K562 (cell line): ENCODE measurements around the gene AFDN. TPM values are rescaled to one million over a fixed set of nuclear protein-coding genes. Genes with fewer than 3 reads are reported as not detected.
A peak's percentile ranks its signal among the peaks of the same experiment; 100 is the strongest.

Experiments used
- EZH2 ChIP-seq: IDR thresholded peaks from 2 replicates; pipeline ENCODE4 v1.6.1; 2012; ENCODE audit warnings: low read depth, mild to moderate bottlenecking, inconsistent platforms, low read length, borderline replicate concordance
- FOXA3 ChIP-seq, 2 experiments: fragments of 450-650 bp in 1 of 2; sonication (generic) in 1 of 2; formaldehyde crosslinking; IDR thresholded peaks in 1 of 2; conservative IDR thresholded peaks in 1 of 2; 2 replicates each; pipeline versions ENCODE4 v1.4.0 to v1.8.0; 2020 to 2022; ENCODE audit warnings: mild to moderate bottlenecking in 2 of 2, missing genetic modification reagents in 1 of 2
- FOXP1 ChIP-seq: sonication (generic); formaldehyde crosslinking; IDR thresholded peaks from 2 replicates; pipeline ENCODE4 v1.8.0; 2022; ENCODE audit warnings: mild to moderate bottlenecking, missing genetic modification reagents
- GABPB2 ChIP-seq: fragments of 250-450 bp; sonication (Bioruptor Pico); conservative IDR thresholded peaks from 2 replicates; pipeline ENCODE4 v1.5.1; 2021; ENCODE audit warnings: mild to moderate bottlenecking
- GATAD2A ChIP-seq: fragments of 450-650 bp; IDR thresholded peaks from 2 replicates; pipeline ENCODE4 v1.6.1; 2017
- GATAD2B ChIP-seq: fragments of 450-650 bp; IDR thresholded peaks from 2 replicates; pipeline ENCODE4 v1.6.1; 2017; ENCODE audit warnings: mild to moderate bottlenecking, borderline replicate concordance
- KLF1 ChIP-seq: fragments of 450-650 bp; IDR thresholded peaks from 2 replicates; pipeline ENCODE4 v1.6.1; 2016; ENCODE audit warnings: missing genetic modification characterization, missing compliant biosample characterization
- MYBL2 ChIP-seq, 2 experiments: fragments of 450-650 bp in 1 of 2; sonication (generic) in 1 of 2; formaldehyde crosslinking in 1 of 2; IDR thresholded peaks; 2 replicates each; pipeline versions ENCODE4 v1.6.1 to v1.8.1; 2017 to 2022; ENCODE audit warnings: borderline replicate concordance in 1 of 2, inconsistent platforms in 1 of 2, low read depth in 1 of 2, mild to moderate bottlenecking in 1 of 2, missing genetic modification reagents in 1 of 2, moderate library complexity in 1 of 2
- NFIC ChIP-seq: fragments of 450-650 bp; IDR thresholded peaks from 2 replicates; pipeline ENCODE4 v1.6.1; 2017; ENCODE audit warnings: mild to moderate bottlenecking, inconsistent platforms
- NFRKB ChIP-seq: fragments of 450-650 bp; IDR thresholded peaks from 2 replicates; pipeline ENCODE4 v1.6.1; 2016; ENCODE audit warnings: low read depth
- NUFIP1 ChIP-seq: fragments of 450-650 bp; IDR thresholded peaks from 2 replicates; pipeline ENCODE4 v1.6.1; 2018; ENCODE audit not compliant: partially characterized antibody
- PHB2 ChIP-seq: fragments of 450-650 bp; IDR thresholded peaks from 2 replicates; pipeline ENCODE4 v1.6.1; 2017; ENCODE audit warnings: low read depth
- PRDM10 ChIP-seq: fragments of 450-650 bp; IDR thresholded peaks from 2 replicates; pipeline ENCODE4 v1.6.1; 2018; ENCODE audit not compliant: partially characterized antibody
- PTRF ChIP-seq: fragments of 450-650 bp; IDR thresholded peaks from 2 replicates; pipeline ENCODE4 v1.6.1; 2016; ENCODE audit warnings: mild to moderate bottlenecking, missing genetic modification characterization, missing compliant biosample characterization
- RBM14 ChIP-seq: fragments of 200-400 bp; formaldehyde crosslinking; IDR thresholded peaks from 2 replicates; pipeline ENCODE4 v1.6.1; 2018; ENCODE audit warnings: low read depth, mild to moderate bottlenecking, low read length, moderate library complexity, borderline replicate concordance; ENCODE audit not compliant: insufficient read depth
- SAP30 ChIP-seq: fragments of 200-600 bp; sonication (generic); IDR thresholded peaks from 2 replicates; pipeline ENCODE4 v1.6.1; 2012; ENCODE audit warnings: borderline replicate concordance, low read depth, mild to moderate bottlenecking, moderate library complexity, low read length, control low read depth, inconsistent platforms; ENCODE audit not compliant: insufficient read depth, poor library complexity, severe bottlenecking
- ZBTB34 ChIP-seq: fragments of 250-450 bp; sonication (Bioruptor Pico); IDR thresholded peaks from 2 replicates; pipeline ENCODE4 v1.8.0; 2021; ENCODE audit warnings: mild to moderate bottlenecking, moderate library complexity
- ZFP30 ChIP-seq: fragments of 250-450 bp; sonication (Bioruptor Pico); IDR thresholded peaks from 2 replicates; pipeline ENCODE4 v1.8.0; 2022; ENCODE audit warnings: moderate library complexity, mild to moderate bottlenecking, inconsistent platforms, borderline replicate concordance
- ZNF239 ChIP-seq: fragments of 250-450 bp; sonication (Bioruptor Pico); IDR thresholded peaks from 2 replicates; pipeline ENCODE4 v1.4.0; 2020; ENCODE audit warnings: mild to moderate bottlenecking
- ZNF445 ChIP-seq: fragments of 250-450 bp; sonication (Bioruptor Pico); IDR thresholded peaks from 2 replicates; pipeline ENCODE4 v1.4.0; 2020; ENCODE audit warnings: low read depth, mild to moderate bottlenecking, moderate library complexity
- ZNF57 ChIP-seq: fragments of 450-650 bp; formaldehyde crosslinking; IDR thresholded peaks from 2 replicates; pipeline ENCODE4 v1.4.0; 2020; ENCODE audit warnings: mild to moderate bottlenecking, moderate library complexity
- ZZZ3 ChIP-seq: fragments of 450-650 bp; IDR thresholded peaks from 2 replicates; pipeline ENCODE4 v1.6.1; 2016; ENCODE audit warnings: antibody characterized with exemption, mild to moderate bottlenecking, moderate library complexity
- polyA plus RNA-seq, 8 experiments: library from polyadenylated mRNA; depleted of rRNA in 4 of 8; stranded (reverse) in 5 of 8; unstranded in 3 of 8; fragments of >200 nt; fragmentation: Nextera tagmentation in 2 of 8; fragmentation: Illumina TruSeq in 1 of 8; extraction: Ambion mirVana in 2 of 8; extraction: Trizol in 1 of 8; gene quantifications; 2 replicates each; pipeline versions ENCODE4 v1.2.1 to v1.2.3, GENCODE V29; 2011 to 2014; ENCODE audit warnings: inconsistent platforms in 1 of 8, missing spikeins in 1 of 8
- total RNA-seq, 7 experiments: library from RNA; depleted of rRNA in 6 of 7; stranded (reverse); fragments of >200 nt in 6 of 7; fragmentation: Illumina TruSeq in 2 of 7; extraction: Trizol in 2 of 7; gene quantifications; 2 replicates each; pipeline versions ENCODE4 v1.2.1 to v1.2.3, GENCODE V29; 2011 to 2021; ENCODE audit warnings: low replicate concordance in 1 of 7
- TF ChIP-seq, protein P1 (sequence below), 2 experiments: fragments of 450-650 bp in 1 of 2; sonication (generic) in 1 of 2; formaldehyde crosslinking; conservative IDR thresholded peaks; 2 replicates each; pipeline versions ENCODE4 v1.4.0 to v1.8.1; 2020 to 2022; ENCODE audit warnings: mild to moderate bottlenecking in 1 of 2, missing genetic modification reagents in 1 of 2

AFDN gene
- total and polyA plus RNA-seq, 9 of the 15 experiments (the other 6 are each of a cell fraction or from before 2014, with no cell fraction given) = 7.2 to 129 (median 105) TPM

- no peak for TF ChIP-seq ZFP30 (CRISPR knock-in tag)
- peak in 1 of 2 experiments; percentile 72; a peak in 1 of 4 replicates for TF ChIP-seq FOXA3 (CRISPR knock-in tag; conservative IDR thresholded peaks at IDR 0.05 in 1 of 2, IDR thresholded peaks at IDR 0.05 in 1 of 2)
- peak; percentile 64 for TF ChIP-seq NFIC
- TF ChIP-seq SAP30 = peak; percentile 45
- no peak; the same call in 1 of the 2 replicates for TF ChIP-seq KLF1 (tag)
- TF ChIP-seq ZNF57 (CRISPR knock-in tag) = no peak
- no peak for TF ChIP-seq PTRF (tag)
- no peak for TF ChIP-seq EZH2
- no peak for TF ChIP-seq ZNF445 (CRISPR knock-in tag)
- TF ChIP-seq NUFIP1 = no peak
- no peak for TF ChIP-seq PRDM10
- no peak for TF ChIP-seq ZBTB34 (CRISPR knock-in tag)
- TF ChIP-seq FOXP1 = peak; percentile 68; the same call in 1 of the 2 replicates
- TF ChIP-seq, protein P1, sequence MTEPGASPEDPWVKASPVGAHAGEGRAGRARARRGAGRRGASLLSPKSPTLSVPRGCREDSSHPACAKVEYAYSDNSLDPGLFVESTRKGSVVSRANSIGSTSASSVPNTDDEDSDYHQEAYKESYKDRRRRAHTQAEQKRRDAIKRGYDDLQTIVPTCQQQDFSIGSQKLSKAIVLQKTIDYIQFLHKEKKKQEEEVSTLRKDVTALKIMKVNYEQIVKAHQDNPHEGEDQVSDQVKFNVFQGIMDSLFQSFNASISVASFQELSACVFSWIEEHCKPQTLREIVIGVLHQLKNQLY (CRISPR knock-in tag; conservative IDR thresholded peaks at IDR 0.05) = no peak
- TF ChIP-seq GABPB2 (CRISPR knock-in tag) = no peak
- TF ChIP-seq GATAD2B = no peak; the same call in 1 of the 2 replicates
- TF ChIP-seq PHB2 = no peak
- 0 out of 2 replicates have a peak, but pooled peaks have one; percentile 45 for TF ChIP-seq RBM14
- TF ChIP-seq MYBL2 (IDR thresholded peaks at IDR 0.05; ENCODE audit: low read depth) = no peak
- no peak for TF ChIP-seq MYBL2 (CRISPR knock-in tag; IDR thresholded peaks at IDR 0.05; ENCODE audit: borderline replicate concordance)
- TF ChIP-seq NFRKB = no peak
- peak; percentile 90 for TF ChIP-seq ZZZ3
- peak; percentile 86 for TF ChIP-seq GATAD2A
- TF ChIP-seq ZNF239 = no peak
Observed at GRCh38 chr6:167826230-167826895, 348 bp upstream of the AFDN start (continued).
